ENCODE measurements around the gene MLPH.

- no peak for TF ChIP-seq EZH2phosphoT487 (conservative IDR thresholded peaks at IDR 0.05; ENCODE audit: low read length)
- TF ChIP-seq, protein P1, sequence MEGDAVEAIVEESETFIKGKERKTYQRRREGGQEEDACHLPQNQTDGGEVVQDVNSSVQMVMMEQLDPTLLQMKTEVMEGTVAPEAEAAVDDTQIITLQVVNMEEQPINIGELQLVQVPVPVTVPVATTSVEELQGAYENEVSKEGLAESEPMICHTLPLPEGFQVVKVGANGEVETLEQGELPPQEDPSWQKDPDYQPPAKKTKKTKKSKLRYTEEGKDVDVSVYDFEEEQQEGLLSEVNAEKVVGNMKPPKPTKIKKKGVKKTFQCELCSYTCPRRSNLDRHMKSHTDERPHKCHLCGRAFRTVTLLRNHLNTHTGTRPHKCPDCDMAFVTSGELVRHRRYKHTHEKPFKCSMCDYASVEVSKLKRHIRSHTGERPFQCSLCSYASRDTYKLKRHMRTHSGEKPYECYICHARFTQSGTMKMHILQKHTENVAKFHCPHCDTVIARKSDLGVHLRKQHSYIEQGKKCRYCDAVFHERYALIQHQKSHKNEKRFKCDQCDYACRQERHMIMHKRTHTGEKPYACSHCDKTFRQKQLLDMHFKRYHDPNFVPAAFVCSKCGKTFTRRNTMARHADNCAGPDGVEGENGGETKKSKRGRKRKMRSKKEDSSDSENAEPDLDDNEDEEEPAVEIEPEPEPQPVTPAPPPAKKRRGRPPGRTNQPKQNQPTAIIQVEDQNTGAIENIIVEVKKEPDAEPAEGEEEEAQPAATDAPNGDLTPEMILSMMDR (IDR thresholded peaks at IDR 0.05; ENCODE audit: insufficient read depth, low read length, poor library complexity, severe bottlenecking) = no peak
Measured at GRCh38 chr2:237507512-237507911, 20.5 kb downstream of the MLPH start.
